ENCODE measurements around the gene PDZRN3. TPM values are rescaled to one million over a fixed set of nuclear protein-coding genes. Genes with fewer than 3 reads are reported as not detected.

The PDZRN3 gene
- total and polyA plus RNA-seq, 2 experiments from 2014 or later: 42.9 to 60.5 TPM

DNA sequence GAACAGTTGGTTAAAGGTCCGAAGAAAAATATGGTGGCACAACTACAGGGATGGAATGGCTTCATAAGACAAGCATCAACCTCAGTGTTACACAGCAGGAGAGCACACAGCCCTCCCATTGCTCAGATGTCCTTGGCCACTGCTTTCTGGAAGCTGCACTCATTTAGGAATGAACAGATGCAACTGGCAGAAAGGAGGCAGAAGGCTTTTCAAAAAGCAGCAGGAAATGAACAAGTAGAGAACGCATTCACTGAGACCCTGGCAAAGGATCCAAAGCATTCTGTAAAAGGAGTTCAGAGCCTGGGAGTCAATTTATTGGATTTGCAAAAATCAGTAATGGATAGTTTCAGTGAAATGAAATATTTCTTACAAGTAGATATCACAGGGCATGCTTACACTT is 101.1 kb downstream of the PDZRN3 start:
- no peak overlapping the region for H3K4me2 ChIP-seq
- DNase-seq (ENCODE audit: low spot score): no peak
- no peak overlapping the region for H3K4me3 ChIP-seq
- no peaks in the 10 kb centered on the region for H3K36me3 ChIP-seq (replicated peaks; ENCODE audit: insufficient read depth, low read depth)
- no peaks in the 10 kb centered on the region for H3K27me3 ChIP-seq
- peaks cover 81% of the 10 kb centered on the region for H3K79me2 ChIP-seq
- peaks cover 8% of the 10 kb centered on the region for H3K4me1 ChIP-seq (ENCODE audit: insufficient read depth)
- no peaks in the 10 kb centered on the region for H3K9me2 ChIP-seq (replicated peaks; ENCODE audit: insufficient read depth)
- no peak overlapping the region for H2AFZ ChIP-seq
- TF ChIP-seq EZH2 (IDR thresholded peaks at IDR 0.05; ENCODE audit: borderline replicate concordance): no peak
- TF ChIP-seq EZH2phosphoT487 (IDR thresholded peaks at IDR 0.05; ENCODE audit: low read depth, severe bottlenecking, unreplicated experiment): no peak
- TF ChIP-seq, protein P1, sequence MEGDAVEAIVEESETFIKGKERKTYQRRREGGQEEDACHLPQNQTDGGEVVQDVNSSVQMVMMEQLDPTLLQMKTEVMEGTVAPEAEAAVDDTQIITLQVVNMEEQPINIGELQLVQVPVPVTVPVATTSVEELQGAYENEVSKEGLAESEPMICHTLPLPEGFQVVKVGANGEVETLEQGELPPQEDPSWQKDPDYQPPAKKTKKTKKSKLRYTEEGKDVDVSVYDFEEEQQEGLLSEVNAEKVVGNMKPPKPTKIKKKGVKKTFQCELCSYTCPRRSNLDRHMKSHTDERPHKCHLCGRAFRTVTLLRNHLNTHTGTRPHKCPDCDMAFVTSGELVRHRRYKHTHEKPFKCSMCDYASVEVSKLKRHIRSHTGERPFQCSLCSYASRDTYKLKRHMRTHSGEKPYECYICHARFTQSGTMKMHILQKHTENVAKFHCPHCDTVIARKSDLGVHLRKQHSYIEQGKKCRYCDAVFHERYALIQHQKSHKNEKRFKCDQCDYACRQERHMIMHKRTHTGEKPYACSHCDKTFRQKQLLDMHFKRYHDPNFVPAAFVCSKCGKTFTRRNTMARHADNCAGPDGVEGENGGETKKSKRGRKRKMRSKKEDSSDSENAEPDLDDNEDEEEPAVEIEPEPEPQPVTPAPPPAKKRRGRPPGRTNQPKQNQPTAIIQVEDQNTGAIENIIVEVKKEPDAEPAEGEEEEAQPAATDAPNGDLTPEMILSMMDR (IDR thresholded peaks at IDR 0.05; ENCODE audit: poor library complexity): no peak
- peak overlapping the region; percentile 2 for H3K27ac ChIP-seq
- no peaks in the 10 kb centered on the region for H3K9me3 ChIP-seq (ENCODE audit: low read depth)
- peaks cover 14% of the 10 kb centered on the region for H4K20me1 ChIP-seq (ENCODE audit: insufficient read depth, poor library complexity, severe bottlenecking)
- WGBS (ENCODE audit: low lambda C conversion rate, missing lambda C conversion rate): 92% methylated on average over 2 of the region's 2 CpGs

DNA sequence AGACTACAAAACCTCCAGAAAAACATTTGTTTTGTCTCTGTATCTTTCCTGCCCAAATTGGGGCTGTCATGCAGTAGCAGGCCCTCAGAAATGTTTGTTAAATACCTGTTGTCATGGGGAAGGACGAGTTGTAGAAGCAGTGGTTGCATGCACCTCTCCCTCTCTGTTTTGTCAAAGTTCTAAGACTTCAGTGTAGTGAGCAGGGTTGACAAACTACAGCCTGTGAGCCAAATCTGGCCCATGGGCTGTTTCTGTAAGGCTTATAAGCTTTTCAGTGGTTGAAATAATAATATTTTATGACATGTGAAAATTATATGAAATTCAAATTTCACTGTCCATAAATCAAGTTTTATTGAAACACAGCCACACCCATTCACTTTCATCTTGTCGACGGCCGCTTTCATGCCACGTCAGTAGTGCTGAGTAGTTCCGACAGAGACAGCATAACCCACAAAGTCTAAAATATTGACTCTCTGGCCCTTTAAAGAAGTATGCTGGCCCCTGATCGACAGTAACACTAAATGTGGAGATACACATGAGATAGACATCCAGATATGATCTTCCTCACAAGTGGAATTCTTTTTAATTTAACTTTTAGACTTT is 102.9 kb downstream of the PDZRN3 start:
- no peaks in the 10 kb centered on the region for H3K9me2 ChIP-seq (replicated peaks; ENCODE audit: insufficient read depth)
- no peak overlapping the region for H3K4me3 ChIP-seq
- no peak overlapping the region for H3K27ac ChIP-seq
- H4K20me1 ChIP-seq (ENCODE audit: insufficient read depth, poor library complexity, severe bottlenecking): peaks cover 6% of the 10 kb centered on the region
- H3K36me3 ChIP-seq (replicated peaks; ENCODE audit: insufficient read depth, low read depth): no peaks in the 10 kb centered on the region
- no peaks in the 10 kb centered on the region for H3K27me3 ChIP-seq
- peaks cover 83% of the 10 kb centered on the region for H3K79me2 ChIP-seq
- peak overlapping the region; percentile 34 for H3K4me2 ChIP-seq
- H2AFZ ChIP-seq: no peak overlapping the region
- H3K4me1 ChIP-seq (ENCODE audit: insufficient read depth): peaks cover 12% of the 10 kb centered on the region
- no peaks in the 10 kb centered on the region for H3K9me3 ChIP-seq (ENCODE audit: low read depth)
- TF ChIP-seq EZH2phosphoT487 (IDR thresholded peaks at IDR 0.05; ENCODE audit: low read depth, severe bottlenecking, unreplicated experiment) (no peak), EZH2 (IDR thresholded peaks at IDR 0.05; ENCODE audit: borderline replicate concordance) (no peak)
- TF ChIP-seq, protein P1 (IDR thresholded peaks at IDR 0.05; ENCODE audit: poor library complexity): no peak
- 71% methylated on average over 7 of the region's 7 CpGs for WGBS (ENCODE audit: low lambda C conversion rate, missing lambda C conversion rate)
- no peak for DNase-seq (ENCODE audit: low spot score)

DNA sequence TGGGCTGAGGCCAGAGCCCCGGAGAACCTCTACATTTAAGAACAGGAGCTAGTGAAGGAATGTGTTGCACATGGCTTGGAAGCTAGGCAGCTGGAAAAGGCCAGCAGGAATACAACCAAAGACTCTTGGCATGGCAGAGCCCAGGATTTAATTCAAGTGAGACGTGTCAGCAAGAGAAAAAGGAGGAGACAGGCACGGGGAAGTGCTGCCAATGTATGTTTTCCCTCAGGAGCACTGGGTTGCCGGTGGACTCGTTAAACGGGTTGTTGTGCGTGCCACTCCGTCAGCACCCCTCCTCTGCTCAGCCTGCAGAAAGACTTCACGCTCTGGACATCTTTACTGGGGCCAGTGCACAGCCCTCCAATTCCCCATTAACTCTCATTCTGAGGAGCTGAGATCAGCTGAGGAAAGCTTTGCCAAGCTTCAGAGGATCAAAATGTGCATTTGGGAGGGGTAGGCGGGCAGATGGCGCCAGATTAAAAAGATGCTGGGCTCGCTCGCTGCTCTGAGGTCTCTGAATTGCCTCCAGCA is 103.7 kb downstream of the PDZRN3 start:
- H3K4me1 ChIP-seq (ENCODE audit: insufficient read depth): peaks cover 14% of the 10 kb centered on the region
- H3K9me2 ChIP-seq (replicated peaks; ENCODE audit: insufficient read depth): no peaks in the 10 kb centered on the region
- no peaks in the 10 kb centered on the region for H3K27me3 ChIP-seq
- TF ChIP-seq EZH2phosphoT487 (IDR thresholded peaks at IDR 0.05; ENCODE audit: low read depth, severe bottlenecking, unreplicated experiment) (no peak), EZH2 (IDR thresholded peaks at IDR 0.05; ENCODE audit: borderline replicate concordance) (no peak)
- TF ChIP-seq, protein P1 (IDR thresholded peaks at IDR 0.05; ENCODE audit: poor library complexity): no peak
- 59% methylated on average over 13 of the region's 13 CpGs for WGBS (ENCODE audit: low lambda C conversion rate, missing lambda C conversion rate)
- H2AFZ ChIP-seq: no peak overlapping the region
- peaks cover 6% of the 10 kb centered on the region for H4K20me1 ChIP-seq (ENCODE audit: insufficient read depth, poor library complexity, severe bottlenecking)
- DNase-seq (ENCODE audit: low spot score): no peak
- H3K36me3 ChIP-seq (replicated peaks; ENCODE audit: insufficient read depth, low read depth): no peaks in the 10 kb centered on the region
- H3K9me3 ChIP-seq (ENCODE audit: low read depth): no peaks in the 10 kb centered on the region
- H3K4me3 ChIP-seq: no peak overlapping the region
- H3K4me2 ChIP-seq: peak overlapping the region; percentile 11
- peak overlapping the region; percentile 59 for H3K27ac ChIP-seq
- H3K79me2 ChIP-seq: peaks cover 82% of the 10 kb centered on the region
